22Rv1 (cell line): ENCODE measurements around the gene LILRA6.
"Not testable (repeated sequence)": the region's sequence is repeated elsewhere in the genome, so short reads cannot be mapped to it uniquely, and the experiment has no call there.

ENCODE experiments used
- H3K27ac ChIP-seq: fragments of 450-650 bp; 2 replicates; pipeline ENCODE4 v1.5.1; 2017
- CTCF ChIP-seq: fragments of 450-650 bp; IDR thresholded peaks from 2 replicates; pipeline ENCODE4 v1.5.1; 2017; ENCODE audit warnings: mild to moderate bottlenecking
- ZFX ChIP-seq: fragments of 450-650 bp; IDR thresholded peaks from 2 replicates; pipeline ENCODE4 v1.6.1; 2017; ENCODE audit warnings: antibody characterized with exemption, borderline replicate concordance

LILRA6 gene

GRCh38 chr19:54252845-54253244 is 10.3 kb upstream of the LILRA6 start:
- H3K27ac ChIP-seq, result no peak overlapping the region
- TF ChIP-seq CTCF (no peak), ZFX (no peak)

GRCh38 chr19:54252243-54252642 is 9.7 kb upstream of the LILRA6 start:
- H3K27ac ChIP-seq, result no peak overlapping the region
- TF ChIP-seq ZFX, result no peak

DNA sequence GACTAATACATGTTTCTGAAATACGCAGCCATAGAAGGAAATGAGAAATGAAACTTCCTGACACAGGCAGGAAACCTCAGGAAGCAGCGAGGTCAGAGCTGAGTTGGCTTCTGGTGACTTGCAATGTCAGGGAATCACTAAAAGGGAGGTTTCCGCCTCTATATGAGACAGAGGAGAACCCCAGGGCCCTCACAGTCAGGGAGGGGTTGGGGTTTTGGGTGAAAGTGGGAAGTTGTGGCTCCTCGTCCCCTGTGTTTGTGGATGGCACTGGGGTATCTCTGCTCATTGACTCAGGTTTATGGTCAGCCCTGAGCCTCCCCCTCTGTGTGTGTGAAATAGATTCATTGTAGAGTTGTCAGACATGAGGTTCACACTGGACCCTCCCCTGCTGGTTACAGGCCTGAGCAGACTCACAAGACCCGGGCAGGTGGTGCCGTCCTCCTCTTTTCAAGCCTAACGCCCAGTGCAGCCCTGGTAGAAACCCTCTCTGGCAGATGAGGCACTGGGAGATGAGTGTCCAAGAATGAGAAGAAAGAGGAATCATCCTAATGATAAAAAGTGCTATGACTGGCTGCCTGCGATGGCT is 5.5 kb upstream of the LILRA6 start:
- no peak overlapping the region for H3K27ac ChIP-seq
- TF ChIP-seq ZFX (no peak), CTCF (no peak)

DNA sequence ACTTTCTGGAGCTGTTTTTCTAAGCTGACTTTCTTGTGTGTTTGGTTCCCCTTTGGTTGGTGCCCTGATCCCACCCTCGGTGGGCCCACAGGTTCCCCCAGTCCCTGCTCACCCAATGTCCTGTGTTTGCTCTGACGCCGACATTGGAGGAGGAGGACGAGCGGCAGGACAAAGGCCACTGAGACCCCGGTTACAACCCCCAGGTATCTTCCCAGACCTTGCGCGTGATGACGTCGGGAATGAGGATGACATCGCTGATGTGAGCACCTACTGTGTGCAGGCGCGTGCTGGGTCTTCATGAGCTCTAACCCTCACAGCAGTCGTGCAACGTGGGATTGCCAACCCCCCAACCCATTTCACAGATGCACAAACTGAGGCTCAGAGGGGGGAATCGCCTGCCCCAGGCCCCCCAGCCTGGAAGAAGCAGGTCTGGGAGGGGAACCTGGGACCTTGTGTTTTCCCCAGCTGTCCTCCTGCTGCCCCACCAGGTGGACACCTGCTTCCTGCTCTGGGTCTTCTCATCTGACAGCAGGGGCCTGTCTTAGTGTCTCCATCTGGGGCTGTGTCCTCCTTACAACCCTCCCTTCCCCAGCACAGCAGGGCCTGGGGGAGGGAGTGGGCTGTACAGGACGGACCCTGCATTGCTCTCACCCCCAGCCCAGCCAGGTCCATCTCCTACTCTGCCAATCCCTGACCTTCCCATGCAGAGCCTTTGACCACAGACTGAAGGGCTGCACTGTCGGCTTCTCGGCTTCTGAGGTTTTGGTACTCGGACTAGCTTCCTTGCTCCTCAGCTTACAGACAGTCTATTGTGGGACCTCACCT is 4.7 kb upstream of the LILRA6 start:
- no peak overlapping the region for H3K27ac ChIP-seq
- TF ChIP-seq ZFX (no peak), CTCF (no peak)

DNA sequence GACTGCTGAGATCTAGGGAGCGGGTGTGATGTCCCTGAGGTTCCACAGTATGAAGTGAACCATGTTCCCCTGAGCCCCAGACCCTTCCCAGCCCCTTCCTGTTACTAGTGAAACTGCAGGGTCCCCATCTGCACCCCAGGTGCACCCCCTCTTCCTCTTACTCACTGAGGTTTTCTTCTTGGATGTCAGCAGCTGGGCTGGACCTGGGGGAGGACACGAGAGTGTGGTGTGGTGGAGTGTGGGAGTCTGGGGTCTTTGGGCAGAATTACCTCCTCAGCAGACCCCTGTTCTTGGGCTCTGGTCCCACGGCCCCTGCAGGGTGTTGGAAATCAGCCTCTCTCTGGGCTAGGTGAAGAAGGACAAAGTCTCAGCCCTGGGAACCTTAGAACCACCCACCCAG is 3.3 kb upstream of the LILRA6 start:
- TF ChIP-seq CTCF (no peak), ZFX (no peak)
- no peak overlapping the region for H3K27ac ChIP-seq

DNA sequence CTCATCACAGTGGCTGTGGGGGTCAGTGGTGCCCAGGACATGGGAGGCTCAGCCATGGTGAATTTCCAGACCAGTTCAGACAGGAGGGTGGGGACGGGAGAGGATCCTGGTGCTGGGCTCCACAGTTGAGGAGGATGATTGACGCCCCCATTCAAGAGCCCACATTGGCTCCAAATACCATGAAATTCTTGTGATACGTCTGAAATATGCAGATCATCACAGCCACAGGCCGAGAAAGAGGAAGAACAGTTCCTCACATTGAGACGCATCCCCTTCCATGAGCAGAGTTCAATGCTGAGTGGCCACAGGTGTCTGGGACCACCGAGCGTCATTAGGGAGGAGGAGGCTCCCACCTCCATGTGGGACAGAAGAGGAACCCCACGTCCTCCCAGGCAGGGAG is 1.2 kb upstream of the LILRA6 start:
- not testable (repeated sequence) for H3K27ac ChIP-seq

DNA sequence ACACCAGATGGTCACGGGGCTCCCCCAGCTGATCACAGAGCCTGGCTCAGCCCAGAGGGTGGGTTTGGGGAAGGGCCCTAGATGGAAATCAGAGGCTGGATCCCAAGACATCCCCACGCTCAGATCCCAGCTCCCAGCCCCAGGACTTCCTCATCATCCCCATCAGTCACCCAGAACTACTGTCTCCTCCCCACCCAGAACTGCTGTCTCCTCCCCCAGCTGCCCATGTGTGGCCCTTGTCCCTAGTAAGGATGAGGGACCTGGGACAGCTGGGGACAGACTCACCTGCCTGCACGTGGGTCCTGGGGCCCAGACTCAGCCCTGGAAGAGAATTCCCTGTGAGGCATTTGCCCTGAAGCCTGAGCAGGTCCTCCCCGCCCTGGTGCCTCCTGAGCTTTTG is 356 bp downstream of the LILRA6 start:
- H3K27ac ChIP-seq, result not testable (repeated sequence)

GRCh38 chr19:54240372-54241336 is 1.9 kb downstream of the LILRA6 start:
- H3K27ac ChIP-seq, result not testable (repeated sequence)

- H3K27ac ChIP-seq, result not testable (repeated sequence)
Observed at GRCh38 chr19:54239491-54240371, 2.9 kb downstream of the LILRA6 start.
